ENCODE results near the gene APOBEC3B. TPM values are rescaled to one million over a fixed set of nuclear protein-coding genes. Genes with fewer than 3 reads are reported as not detected.

APOBEC3B gene
- total and polyA plus RNA-seq, 2 of the 8 experiments (the other 6 are each of a cell fraction or from before 2014, with no cell fraction given): 14.2 to 74.9 TPM

DNA sequence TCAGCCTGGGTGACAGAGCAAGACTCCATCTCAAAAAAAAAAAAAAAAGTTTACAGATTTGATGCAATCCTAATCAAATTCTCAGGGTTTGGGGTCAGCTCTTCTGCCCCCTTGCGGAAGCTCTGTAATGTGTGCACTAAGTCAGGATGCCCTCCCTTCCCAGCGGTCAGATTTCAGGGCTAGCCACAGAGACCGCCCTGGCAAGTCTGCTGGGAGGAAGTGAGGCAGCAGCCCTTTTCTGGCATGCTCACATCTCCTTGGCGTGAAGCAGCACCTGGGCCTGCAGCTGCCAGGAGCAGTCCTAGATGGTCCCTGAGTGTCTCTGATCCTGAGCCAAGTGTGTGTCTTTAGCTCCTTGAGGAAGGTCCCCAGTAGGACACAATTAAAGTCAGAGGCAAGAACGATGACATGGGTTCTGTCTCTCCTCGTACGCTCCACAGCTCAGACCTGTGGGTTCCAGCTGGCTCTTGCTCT lies 21.1 kb downstream of the APOBEC3B start (continued):
- TF ChIP-seq NANOG (IDR thresholded peaks at IDR 0.05; ENCODE audit: insufficient read depth, low read depth, low read length, poor library complexity, severe bottlenecking) (no peak), RFX5 (IDR thresholded peaks at IDR 0.05; ENCODE audit: borderline replicate concordance, low read depth, low read length) (no peak), E2F6 (IDR thresholded peaks at IDR 0.05) (peak; percentile 54), SAP30 (IDR thresholded peaks at IDR 0.05; ENCODE audit: insufficient read depth, insufficient replicate concordance, low read length) (no peak), RXRA (IDR thresholded peaks at IDR 0.05; ENCODE audit: insufficient read depth, low read depth, low read length) (no peak)
